Uterus (tissue), 2 donors: ENCODE data around the gene TNKS1BP1.

ENCODE experiments used
- POLR2A ChIP-seq, 2 donors: fragments of 450-650 bp; IDR thresholded peaks; one replicate each; pipeline ENCODE4 v1.6.1; 2016; ENCODE audit warnings: antibody characterized with exemption in 2 of 2, mild to moderate bottlenecking in 1 of 2, moderate library complexity in 1 of 2
- TF ChIP-seq, protein P1 (sequence below), 4 experiments: fragments of 200-600 bp in 2 of 4; fragments of 450-650 bp in 2 of 4; sonication (generic) in 2 of 4; IDR thresholded peaks; one replicate each; pipeline ENCODE4 v1.5.1; 2016 to 2019; ENCODE audit warnings: antibody characterized with exemption in 4 of 4, mild to moderate bottlenecking in 2 of 4, moderate library complexity in 1 of 4

DNA sequence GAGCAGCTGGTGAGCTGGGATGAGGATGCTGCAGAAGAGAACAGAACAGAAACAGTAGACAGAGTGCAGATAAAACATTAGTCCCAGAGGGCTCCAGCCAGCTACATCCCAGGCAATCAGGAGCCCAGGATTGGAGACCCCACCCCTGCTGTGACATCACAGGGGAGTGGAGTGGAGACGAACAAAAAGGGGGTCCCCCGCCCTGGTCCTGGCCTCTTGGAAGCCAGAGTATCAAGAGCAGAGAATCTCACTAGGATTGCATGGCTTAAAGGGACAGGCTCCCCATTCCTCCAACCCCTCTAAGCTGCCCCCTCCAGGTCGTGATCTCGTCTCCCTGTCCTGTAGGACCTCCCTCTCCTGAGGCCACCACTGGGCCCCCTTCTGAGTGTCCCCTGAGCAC lies 13.4 kb upstream of the TNKS1BP1 start, which contains the start of gene P2RX3:
- TF ChIP-seq, protein P1, sequence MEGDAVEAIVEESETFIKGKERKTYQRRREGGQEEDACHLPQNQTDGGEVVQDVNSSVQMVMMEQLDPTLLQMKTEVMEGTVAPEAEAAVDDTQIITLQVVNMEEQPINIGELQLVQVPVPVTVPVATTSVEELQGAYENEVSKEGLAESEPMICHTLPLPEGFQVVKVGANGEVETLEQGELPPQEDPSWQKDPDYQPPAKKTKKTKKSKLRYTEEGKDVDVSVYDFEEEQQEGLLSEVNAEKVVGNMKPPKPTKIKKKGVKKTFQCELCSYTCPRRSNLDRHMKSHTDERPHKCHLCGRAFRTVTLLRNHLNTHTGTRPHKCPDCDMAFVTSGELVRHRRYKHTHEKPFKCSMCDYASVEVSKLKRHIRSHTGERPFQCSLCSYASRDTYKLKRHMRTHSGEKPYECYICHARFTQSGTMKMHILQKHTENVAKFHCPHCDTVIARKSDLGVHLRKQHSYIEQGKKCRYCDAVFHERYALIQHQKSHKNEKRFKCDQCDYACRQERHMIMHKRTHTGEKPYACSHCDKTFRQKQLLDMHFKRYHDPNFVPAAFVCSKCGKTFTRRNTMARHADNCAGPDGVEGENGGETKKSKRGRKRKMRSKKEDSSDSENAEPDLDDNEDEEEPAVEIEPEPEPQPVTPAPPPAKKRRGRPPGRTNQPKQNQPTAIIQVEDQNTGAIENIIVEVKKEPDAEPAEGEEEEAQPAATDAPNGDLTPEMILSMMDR (IDR thresholded peaks at IDR 0.05) = no peak
- TF ChIP-seq POLR2A (IDR thresholded peaks at IDR 0.05) = no peak
